GM12892 (cell line): ENCODE data around the gene XIRP1.
"Not testable (repeated sequence)": the region's sequence is repeated elsewhere in the genome, so short reads cannot be mapped to it uniquely, and the experiment has no call there.

Experiments used
- DNase-seq: peaks from one replicate; pipeline ENCODE4 v3.0.0; 2011; ENCODE audit not compliant: insufficient read length
- FAIRE-seq: peaks from 2 replicates; lab custom pipeline; 2011; peaks lifted over from hg19 to GRCh38; lab: Jason Lieb, UNC
- POLR2A ChIP-seq: IDR thresholded peaks from 2 replicates; pipeline ENCODE4 v1.6.1; 2011; ENCODE audit warnings: low read depth, low read length, control low read depth
- POLR2AphosphoS5 ChIP-seq: IDR thresholded peaks from 2 replicates; pipeline ENCODE4 v1.6.1; 2011; ENCODE audit warnings: low read depth, low read length, control low read depth
- TAF1 ChIP-seq: IDR thresholded peaks from 2 replicates; pipeline ENCODE4 v1.6.1; 2011; ENCODE audit warnings: low read depth, mild to moderate bottlenecking, control low read depth, low read length, borderline replicate concordance

The XIRP1 gene

GRCh38 chr3:39183211-39184080 is 8.9 kb downstream of the XIRP1 start:
- DNase-seq (no peak), FAIRE-seq (no peak)
- TF ChIP-seq POLR2A (no peak), POLR2AphosphoS5 (no peak), TAF1 (no peak)

GRCh38 chr3:39181408-39182335 is 10.7 kb downstream of the XIRP1 start:
- DNase-seq (no peak), FAIRE-seq (no peak)
- TF ChIP-seq TAF1 (no peak), POLR2A (no peak), POLR2AphosphoS5 (no peak)

- FAIRE-seq (peak; percentile 92), DNase-seq (peak; percentile 92)
- TF ChIP-seq POLR2A = no peak
- no peak for TF ChIP-seq TAF1
- no peak for TF ChIP-seq POLR2AphosphoS5
Observed at GRCh38 chr3:39180546-39181346, 11.6 kb downstream of the XIRP1 start.

- DNase-seq (no peak), FAIRE-seq (no peak)
- TF ChIP-seq POLR2A = no peak
- TF ChIP-seq TAF1 = no peak
- TF ChIP-seq POLR2AphosphoS5 = no peak
Observed at GRCh38 chr3:39180183-39180545, 12.2 kb downstream of the XIRP1 start.

- DNase-seq (no peak), FAIRE-seq (peak; percentile 5)
- TF ChIP-seq POLR2A = no peak
- no peak for TF ChIP-seq POLR2AphosphoS5
Observed at GRCh38 chr3:39178553-39178952, 13.8 kb downstream of the XIRP1 start.

GRCh38 chr3:39177708-39178332 is 14.6 kb downstream of the XIRP1 start:
- FAIRE-seq = peak; percentile 65

GRCh38 chr3:39176025-39176714 is 16.2 kb downstream of the XIRP1 start:
- no peak for FAIRE-seq
- no peak for DNase-seq

More at GRCh38 chr3:39177708-39178332, 14.6 kb downstream of the XIRP1 start:
- peak; percentile 64 for DNase-seq
- TF ChIP-seq POLR2A = no peak; the same call in 1 of the 2 replicates
- no peak for TF ChIP-seq TAF1
- no peak for TF ChIP-seq POLR2AphosphoS5

GRCh38 chr3:39173318-39174125 is 18.9 kb downstream of the XIRP1 start:
- TF ChIP-seq POLR2AphosphoS5 (no peak), TAF1 (no peak), POLR2A (no peak)

More at GRCh38 chr3:39176025-39176714, 16.2 kb downstream of the XIRP1 start:
- no peak for TF ChIP-seq TAF1
- TF ChIP-seq POLR2A = no peak
- TF ChIP-seq POLR2AphosphoS5 = no peak

GRCh38 chr3:39171860-39172259 is 20.5 kb downstream of the XIRP1 start:
- TF ChIP-seq POLR2AphosphoS5 (no peak), POLR2A (no peak), TAF1 (no peak)
- FAIRE-seq (no peak), DNase-seq (no peak)

More at GRCh38 chr3:39173318-39174125, 18.9 kb downstream of the XIRP1 start:
- no peak for FAIRE-seq
- no peak for DNase-seq

- FAIRE-seq, DNase-seq: not testable (repeated sequence)
Observed at GRCh38 chr3:39170877-39171276, 21.5 kb downstream of the XIRP1 start.
